ENCODE results near the gene ZG16B.

Gene ZG16B

GRCh38 chr16:2786061-2786825 is 43.9 kb upstream of the ZG16B start:
- ChIA-PET POLR2A (ENCODE audit: low non-redundant PET) (no interaction called here), CTCF (interaction anchor here (1.0 kb wide), 1 partner anchor 82 kb away, joined by 4 read pairs; no protein-coding TSS in a partner anchor)
- no peak for DNase-seq (ENCODE audit: low spot score)

GRCh38 chr16:2786826-2787151 is 43.3 kb upstream of the ZG16B start:
- no peak for DNase-seq (ENCODE audit: low spot score)
- ChIA-PET POLR2A (ENCODE audit: low non-redundant PET) (no interaction called here), CTCF (no interaction called here)
- H3K27ac ChIP-seq = no peak overlapping the region
- TF ChIP-seq, protein P1, sequence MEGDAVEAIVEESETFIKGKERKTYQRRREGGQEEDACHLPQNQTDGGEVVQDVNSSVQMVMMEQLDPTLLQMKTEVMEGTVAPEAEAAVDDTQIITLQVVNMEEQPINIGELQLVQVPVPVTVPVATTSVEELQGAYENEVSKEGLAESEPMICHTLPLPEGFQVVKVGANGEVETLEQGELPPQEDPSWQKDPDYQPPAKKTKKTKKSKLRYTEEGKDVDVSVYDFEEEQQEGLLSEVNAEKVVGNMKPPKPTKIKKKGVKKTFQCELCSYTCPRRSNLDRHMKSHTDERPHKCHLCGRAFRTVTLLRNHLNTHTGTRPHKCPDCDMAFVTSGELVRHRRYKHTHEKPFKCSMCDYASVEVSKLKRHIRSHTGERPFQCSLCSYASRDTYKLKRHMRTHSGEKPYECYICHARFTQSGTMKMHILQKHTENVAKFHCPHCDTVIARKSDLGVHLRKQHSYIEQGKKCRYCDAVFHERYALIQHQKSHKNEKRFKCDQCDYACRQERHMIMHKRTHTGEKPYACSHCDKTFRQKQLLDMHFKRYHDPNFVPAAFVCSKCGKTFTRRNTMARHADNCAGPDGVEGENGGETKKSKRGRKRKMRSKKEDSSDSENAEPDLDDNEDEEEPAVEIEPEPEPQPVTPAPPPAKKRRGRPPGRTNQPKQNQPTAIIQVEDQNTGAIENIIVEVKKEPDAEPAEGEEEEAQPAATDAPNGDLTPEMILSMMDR (conservative IDR thresholded peaks at IDR 0.05; ENCODE audit: low read depth) = no peak

More at GRCh38 chr16:2786061-2786825, 43.9 kb upstream of the ZG16B start:
- TF ChIP-seq, protein P1 (conservative IDR thresholded peaks at IDR 0.05; ENCODE audit: low read depth) = no peak
- no peak overlapping the region for H3K27ac ChIP-seq

DNA sequence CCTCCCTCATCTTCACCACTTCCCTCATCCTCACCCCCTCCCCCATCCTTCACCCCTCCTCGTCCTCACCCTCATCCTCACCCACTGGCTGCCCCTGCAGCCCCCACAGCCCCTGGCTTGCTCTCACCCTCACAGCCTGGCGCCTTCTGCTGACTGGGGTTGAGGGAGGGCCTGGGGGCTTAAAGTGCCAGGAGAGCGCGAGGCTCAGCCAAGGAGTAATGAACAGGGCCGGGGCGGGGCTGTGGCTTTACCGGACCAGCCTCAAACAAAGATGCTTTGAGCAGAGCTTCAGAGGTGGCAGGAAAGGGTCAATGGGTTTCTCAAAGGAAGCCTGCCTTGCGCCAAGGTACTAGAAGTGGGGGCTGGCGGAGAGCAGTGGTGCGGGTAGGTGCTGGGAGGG is 42.7 kb upstream of the ZG16B start, which contains the start of gene PRSS33:
Gene PRSS33 (minus strand): TSS at position 155 of the 400 bp plus-strand sequence. CDS start 1,013 bp downstream, outside the sequence.
- H3K27ac ChIP-seq = no peak within 1 kb of the TSS
- ChIA-PET CTCF (no interaction called here), POLR2A (ENCODE audit: low non-redundant PET) (no interaction called here)
- TF ChIP-seq, protein P1 (conservative IDR thresholded peaks at IDR 0.05; ENCODE audit: low read depth) = no peak
- no peak for DNase-seq (ENCODE audit: low spot score)

GRCh38 chr16:2787961-2788360 is 42.1 kb upstream of the ZG16B start:
- POLR2A ChIA-PET (ENCODE audit: low non-redundant PET) = no interaction called here
- TF ChIP-seq, protein P1 (conservative IDR thresholded peaks at IDR 0.05; ENCODE audit: low read depth) = no peak
- no peak overlapping the region for H3K27ac ChIP-seq
- CTCF ChIA-PET = no interaction called here
- no peak for DNase-seq (ENCODE audit: low spot score)

DNA sequence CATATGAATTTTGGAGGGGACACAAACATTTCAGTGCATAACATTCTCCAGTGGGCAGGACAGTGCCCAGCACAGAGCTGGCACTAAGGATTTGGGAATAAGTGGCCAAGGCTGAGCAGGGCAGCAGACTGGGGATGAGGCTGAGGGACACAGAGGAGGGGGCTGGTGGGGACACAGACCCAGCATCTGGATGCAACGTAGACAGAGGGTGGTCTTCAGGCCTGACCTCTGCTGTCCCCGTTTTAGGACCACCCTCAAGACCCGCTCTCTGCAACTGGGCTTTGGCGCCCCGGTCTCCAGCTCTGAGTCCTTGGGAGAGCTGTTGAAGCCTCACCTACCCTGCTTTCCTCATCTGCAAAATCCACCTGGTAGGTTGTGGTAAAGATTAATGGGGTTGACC is 39.5 kb upstream of the ZG16B start:
- no peak overlapping the region for H3K27ac ChIP-seq
- ChIA-PET POLR2A (ENCODE audit: low non-redundant PET) (interaction anchor here (2.1 kb wide), 1 partner anchor 12 kb away, joined by 11 read pairs; no protein-coding TSS in a partner anchor), CTCF (interaction anchor here (0.7 kb wide), 1 partner anchor 51 kb away, joined by 3 read pairs; no protein-coding TSS in a partner anchor)
- no peak for DNase-seq (ENCODE audit: low spot score)
- TF ChIP-seq, protein P1 (conservative IDR thresholded peaks at IDR 0.05; ENCODE audit: low read depth) = no peak

DNA sequence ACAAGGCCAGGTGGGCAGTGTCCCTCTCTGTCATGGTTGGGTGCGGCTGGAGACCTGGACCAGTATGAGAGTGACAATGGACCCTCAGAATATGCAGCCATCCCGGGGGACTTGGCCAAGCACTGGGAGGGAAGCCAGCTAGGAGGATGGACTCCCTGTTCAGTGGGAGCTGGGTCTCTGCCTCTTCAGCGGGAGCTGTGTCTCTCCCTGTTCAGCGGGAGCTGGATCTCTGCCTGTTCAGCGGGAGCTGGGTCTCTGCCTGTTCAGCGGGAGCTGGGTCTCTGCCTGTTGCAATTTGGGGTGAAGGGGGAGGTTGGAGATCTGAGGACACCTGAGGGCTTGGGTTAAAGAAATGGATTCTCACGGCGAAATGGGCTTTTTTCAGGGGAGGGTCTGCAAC is 38.9 kb upstream of the ZG16B start:
- CTCF ChIA-PET = no interaction called here
- DNase-seq (ENCODE audit: low spot score) = no peak
- TF ChIP-seq, protein P1 (conservative IDR thresholded peaks at IDR 0.05; ENCODE audit: low read depth) = no peak
- POLR2A ChIA-PET (ENCODE audit: low non-redundant PET) = interaction anchor here (2.1 kb wide), 1 partner anchor 13 kb away, joined by 11 read pairs; no protein-coding TSS in a partner anchor
- no peak overlapping the region for H3K27ac ChIP-seq
